WI38 (cell line): ENCODE measurements around the gene LRIT2.
"Not testable (repeated sequence)": the region's sequence is repeated elsewhere in the genome, so short reads cannot be mapped to it uniquely, and the experiment has no call there.

Experiments used
- H3K4me3 ChIP-seq: 2 replicates; pipeline ENCODE4 v1.5.1; 2011; ENCODE audit warnings: low read depth, mild to moderate bottlenecking, control low read depth, low read length
- TF ChIP-seq, protein P1 (sequence below): IDR thresholded peaks from 2 replicates; pipeline ENCODE4 v1.5.1; 2012; ENCODE audit warnings: low read depth, mild to moderate bottlenecking, control low read depth, low read length

Gene LRIT2

DNA sequence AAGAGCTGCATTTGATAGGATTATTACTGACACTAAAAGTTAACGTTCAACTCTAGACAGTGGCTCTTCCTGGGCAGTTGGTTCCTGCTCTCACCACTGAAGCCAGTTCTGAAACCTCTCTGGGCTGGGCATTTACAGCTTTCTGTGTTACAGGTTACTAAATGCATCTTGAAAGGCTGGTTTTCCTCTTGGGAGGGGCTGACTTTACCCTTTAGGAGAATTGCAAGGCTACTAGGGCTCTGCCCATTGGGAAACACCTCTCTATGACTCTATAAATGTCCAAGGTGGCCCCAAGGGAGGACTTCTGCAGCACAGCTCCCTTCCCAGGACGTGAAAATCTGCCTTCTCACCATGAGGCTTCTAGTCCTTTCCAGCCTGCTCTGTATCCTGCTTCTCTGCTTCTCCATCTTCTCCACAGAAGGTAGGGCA, 51.8 kb downstream of the LRIT2 start, which contains the start of gene GPR15LG:
GPR15LG (plus strand) TSS at position 301 of the 429 bp plus-strand sequence; CDS start at position 352, 51 bp downstream.
- TF ChIP-seq, protein P1, sequence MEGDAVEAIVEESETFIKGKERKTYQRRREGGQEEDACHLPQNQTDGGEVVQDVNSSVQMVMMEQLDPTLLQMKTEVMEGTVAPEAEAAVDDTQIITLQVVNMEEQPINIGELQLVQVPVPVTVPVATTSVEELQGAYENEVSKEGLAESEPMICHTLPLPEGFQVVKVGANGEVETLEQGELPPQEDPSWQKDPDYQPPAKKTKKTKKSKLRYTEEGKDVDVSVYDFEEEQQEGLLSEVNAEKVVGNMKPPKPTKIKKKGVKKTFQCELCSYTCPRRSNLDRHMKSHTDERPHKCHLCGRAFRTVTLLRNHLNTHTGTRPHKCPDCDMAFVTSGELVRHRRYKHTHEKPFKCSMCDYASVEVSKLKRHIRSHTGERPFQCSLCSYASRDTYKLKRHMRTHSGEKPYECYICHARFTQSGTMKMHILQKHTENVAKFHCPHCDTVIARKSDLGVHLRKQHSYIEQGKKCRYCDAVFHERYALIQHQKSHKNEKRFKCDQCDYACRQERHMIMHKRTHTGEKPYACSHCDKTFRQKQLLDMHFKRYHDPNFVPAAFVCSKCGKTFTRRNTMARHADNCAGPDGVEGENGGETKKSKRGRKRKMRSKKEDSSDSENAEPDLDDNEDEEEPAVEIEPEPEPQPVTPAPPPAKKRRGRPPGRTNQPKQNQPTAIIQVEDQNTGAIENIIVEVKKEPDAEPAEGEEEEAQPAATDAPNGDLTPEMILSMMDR, result no peak
- no peak within 1 kb of the TSS for H3K4me3 ChIP-seq

DNA sequence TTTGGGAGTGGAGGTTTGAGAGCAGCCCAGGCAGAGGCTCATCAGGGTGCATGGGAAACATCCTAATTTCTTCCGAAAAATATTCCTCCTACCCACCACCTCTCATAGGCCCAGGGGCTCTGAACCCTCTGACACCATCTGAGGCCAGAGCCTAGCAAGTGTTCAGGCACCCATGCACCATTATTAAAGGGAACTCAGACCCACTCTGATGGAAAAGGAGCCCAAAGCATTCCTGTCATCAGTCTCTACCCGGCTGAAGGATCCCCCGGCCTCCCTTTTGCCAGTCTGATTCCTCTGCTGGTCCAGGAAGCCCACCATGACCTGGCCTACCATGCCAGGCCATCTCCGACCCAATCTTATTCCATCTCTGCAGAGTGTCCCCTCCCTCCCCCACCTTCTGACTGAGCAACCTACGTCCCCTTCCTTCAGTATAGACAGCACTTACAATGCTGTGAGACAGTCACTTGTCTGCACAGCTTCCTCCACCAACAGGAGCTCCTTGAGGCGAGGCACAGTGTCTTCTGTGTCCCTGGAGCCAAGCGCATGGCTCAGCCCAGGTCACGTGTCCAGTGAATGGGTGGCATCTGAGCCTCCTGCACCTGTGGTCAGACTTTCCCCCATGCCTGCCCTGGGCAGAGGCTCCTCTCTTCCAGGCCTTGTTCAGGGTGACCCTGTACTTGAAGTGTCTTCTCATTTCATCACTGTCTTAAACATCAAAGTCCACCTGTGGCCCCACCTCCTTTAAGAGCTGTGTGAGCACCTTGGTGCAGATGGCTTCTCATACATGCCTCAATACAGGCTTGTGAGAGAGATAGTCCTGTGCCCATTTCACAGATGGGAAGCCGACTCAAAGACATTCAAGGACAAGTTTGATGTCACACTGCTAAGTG, 52.6 kb downstream of the LRIT2 start:
- H3K4me3 ChIP-seq, result no peak overlapping the region
- TF ChIP-seq, protein P1, result no peak

DNA sequence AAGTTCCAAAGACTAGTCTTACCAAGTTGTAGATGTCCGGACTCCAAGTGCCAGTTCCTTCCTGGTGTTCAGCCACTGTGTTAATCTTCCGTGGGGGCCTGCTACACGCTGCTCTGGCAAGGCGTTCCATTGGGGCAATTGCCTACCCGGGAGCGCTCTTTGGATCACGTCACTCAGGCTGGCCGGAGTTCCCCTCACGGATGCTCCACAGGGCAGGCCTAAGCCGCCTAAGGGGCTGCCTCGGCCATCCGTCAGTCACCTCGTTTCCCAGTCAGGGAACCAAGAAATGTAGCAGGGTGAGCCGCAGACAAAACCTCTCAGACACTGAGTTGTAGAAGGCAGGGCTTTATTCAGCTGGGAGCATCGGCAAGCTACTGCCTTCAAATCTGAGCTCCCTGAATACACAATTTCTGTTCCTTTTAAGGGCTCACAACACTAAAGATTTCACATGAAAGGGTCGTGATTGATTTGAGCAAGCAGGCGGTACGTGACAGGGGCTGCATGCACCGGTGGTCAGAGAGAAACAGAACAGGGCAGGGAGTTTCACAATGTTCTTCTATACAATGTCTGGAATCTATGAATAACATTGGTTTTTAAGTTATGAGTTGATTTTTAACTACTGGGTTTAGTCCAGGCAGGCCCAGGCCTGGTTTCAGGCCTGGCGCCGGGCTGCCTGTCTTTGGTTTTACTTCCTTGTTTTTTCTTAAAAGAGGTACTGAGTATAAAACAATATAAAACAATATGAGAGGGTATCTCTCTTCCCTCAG, 53.5 kb downstream of the LRIT2 start:
- H3K4me3 ChIP-seq, result not testable (repeated sequence)

DNA sequence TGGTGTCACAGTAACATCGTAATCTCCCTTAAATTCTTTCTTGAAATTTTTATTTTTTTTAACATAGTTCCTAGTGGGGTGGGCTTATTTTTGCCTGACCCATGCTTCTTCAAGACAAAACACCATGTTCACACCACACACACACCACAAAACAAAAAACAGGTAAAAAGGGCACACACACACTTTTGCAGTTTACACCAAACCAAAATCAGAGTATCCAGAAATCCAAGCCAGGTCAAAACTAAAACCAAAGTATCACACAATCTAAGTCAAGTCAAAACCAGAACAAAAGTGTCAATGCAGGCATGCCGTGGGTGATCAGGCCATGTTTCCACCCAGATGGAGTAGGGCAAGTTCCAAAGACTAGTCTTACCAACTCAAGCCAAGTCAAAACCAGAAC, 54.1 kb downstream of the LRIT2 start:
- not testable (repeated sequence) for H3K4me3 ChIP-seq
